BJ (cell line): ENCODE measurements around the gene HOXB4. TPM values are rescaled to one million over a fixed set of nuclear protein-coding genes. Genes with fewer than 3 reads are reported as not detected.

Source experiments
- CTCF ChIA-PET: fragments of 350-600 bp; formaldehyde crosslinking; extraction: SDS; loops from one replicate; lab custom pipeline; 2021; ENCODE audit warnings: antibody characterized with exemption, inconsistent platforms; lab: Yijun Ruan, JAX
- POLR2A ChIA-PET: fragments of 300-600 bp; sonication (Branson Sonifier 250); formaldehyde crosslinking; extraction: SDS; loops from one replicate; lab custom pipeline; 2021; ENCODE audit warnings: antibody characterized with exemption; lab: Charles Lee
- DNase-seq: peaks from one replicate; pipeline ENCODE4 v3.0.0-alpha.2; 2011; ENCODE audit warnings: low read depth
- H3K27me3 ChIP-seq: 2 replicates; pipeline ENCODE4 v1.6.0; 2011; ENCODE audit warnings: low read length; ENCODE audit not compliant: control insufficient read depth, insufficient read depth
- H3K36me3 ChIP-seq: 2 replicates; pipeline ENCODE4 v1.5.1; 2011; ENCODE audit warnings: low read length; ENCODE audit not compliant: control insufficient read depth, insufficient read depth
- H3K4me3 ChIP-seq: 2 replicates; pipeline ENCODE4 v1.5.1; 2011; ENCODE audit warnings: low read depth, mild to moderate bottlenecking, control low read depth, low read length
- polyA plus RNA-seq: library from polyadenylated mRNA; depleted of rRNA; stranded (reverse); fragments of >200 nt; gene quantifications from 2 replicates; pipeline ENCODE4 v1.2.3, GENCODE V29; 2011
- TF ChIP-seq, protein P1 (sequence below): IDR thresholded peaks from 2 replicates; pipeline ENCODE4 v1.5.1; 2011; ENCODE audit warnings: low read depth, mild to moderate bottlenecking, control low read depth, inconsistent platforms, low read length, moderate library complexity; ENCODE audit not compliant: insufficient read depth

The HOXB4 gene
- polyA plus RNA-seq, 1 experiment, result not detected

DNA sequence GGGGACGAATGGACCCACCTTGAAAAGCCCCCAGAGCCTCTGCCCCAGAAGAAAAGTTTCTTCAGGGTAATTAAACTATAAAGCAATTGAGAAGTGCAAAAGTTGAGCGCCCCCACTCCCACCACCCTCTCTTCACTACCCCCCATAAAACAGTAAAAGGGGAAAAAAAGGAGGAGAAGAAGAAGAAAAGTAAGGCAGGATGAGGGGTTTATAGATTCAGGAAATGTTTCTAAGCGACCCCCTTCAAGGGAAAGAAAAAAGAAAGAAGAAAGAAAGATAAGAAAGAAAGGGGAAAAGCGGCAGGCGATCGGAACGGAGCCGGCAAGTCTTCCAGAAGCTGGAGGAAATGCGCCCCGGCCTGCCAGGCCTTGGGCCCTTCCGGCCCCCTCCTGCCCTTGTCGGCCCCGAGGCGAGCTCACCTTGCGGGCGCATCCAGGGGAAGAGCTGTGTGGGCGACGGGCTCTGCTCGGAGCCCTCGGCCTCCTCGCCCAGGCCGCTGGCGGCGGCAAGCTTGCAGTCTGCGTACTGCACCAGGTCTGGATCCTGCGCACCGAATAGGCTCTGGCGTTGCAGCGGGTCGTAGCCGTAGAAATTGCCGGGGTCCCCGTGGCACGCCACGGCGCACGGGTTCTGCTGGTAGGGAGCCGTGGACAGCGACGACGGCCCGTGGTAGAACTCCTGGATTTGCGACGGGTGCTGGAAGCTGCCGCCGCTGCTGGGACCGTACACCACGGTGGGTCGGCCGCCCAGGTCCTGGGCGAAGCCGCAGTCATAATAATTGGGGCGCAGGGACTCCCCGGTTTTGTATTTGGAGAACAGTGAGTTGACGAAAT lies 35.9 kb upstream of the HOXB4 start:
- ChIA-PET CTCF (interaction anchor here (1.0 to 2.0 kb wide), 6 partner anchors 9 to 280 kb away, joined by 3 to 6 read pairs (median 4); no protein-coding TSS in a partner anchor), POLR2A (no interaction called here)
- Histone ChIP-seq H3K36me3 (no peaks in the 10 kb centered on the region), H3K4me3 (no peak overlapping the region), H3K27me3 (peaks cover 77% of the 10 kb centered on the region)
- TF ChIP-seq, protein P1, sequence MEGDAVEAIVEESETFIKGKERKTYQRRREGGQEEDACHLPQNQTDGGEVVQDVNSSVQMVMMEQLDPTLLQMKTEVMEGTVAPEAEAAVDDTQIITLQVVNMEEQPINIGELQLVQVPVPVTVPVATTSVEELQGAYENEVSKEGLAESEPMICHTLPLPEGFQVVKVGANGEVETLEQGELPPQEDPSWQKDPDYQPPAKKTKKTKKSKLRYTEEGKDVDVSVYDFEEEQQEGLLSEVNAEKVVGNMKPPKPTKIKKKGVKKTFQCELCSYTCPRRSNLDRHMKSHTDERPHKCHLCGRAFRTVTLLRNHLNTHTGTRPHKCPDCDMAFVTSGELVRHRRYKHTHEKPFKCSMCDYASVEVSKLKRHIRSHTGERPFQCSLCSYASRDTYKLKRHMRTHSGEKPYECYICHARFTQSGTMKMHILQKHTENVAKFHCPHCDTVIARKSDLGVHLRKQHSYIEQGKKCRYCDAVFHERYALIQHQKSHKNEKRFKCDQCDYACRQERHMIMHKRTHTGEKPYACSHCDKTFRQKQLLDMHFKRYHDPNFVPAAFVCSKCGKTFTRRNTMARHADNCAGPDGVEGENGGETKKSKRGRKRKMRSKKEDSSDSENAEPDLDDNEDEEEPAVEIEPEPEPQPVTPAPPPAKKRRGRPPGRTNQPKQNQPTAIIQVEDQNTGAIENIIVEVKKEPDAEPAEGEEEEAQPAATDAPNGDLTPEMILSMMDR, result no peak
- no peak for DNase-seq

- peaks cover 80% of the 10 kb centered on the region for H3K27me3 ChIP-seq
- H3K4me3 ChIP-seq, result no peak overlapping the region
- TF ChIP-seq, protein P1, result 0 out of 2 replicates have a peak, but pooled peaks have one; percentile 21
- H3K36me3 ChIP-seq, result no peaks in the 10 kb centered on the region
- ChIA-PET CTCF (interaction anchor here (0.6 to 1.6 kb wide), 9 partner anchors 9 to 462 kb away, joined by 3 to 6 read pairs (median 4); partner anchors contain the start of gene HOXB9), POLR2A (interaction anchor here (0.6 to 0.7 kb wide), 2 partner anchors 73 to 349 kb away, joined by 4 to 10 read pairs; no protein-coding TSS in a partner anchor)
- DNase-seq, result no peak
These were observed 34.9 kb upstream of the HOXB4 start for GRCh38 chr17:48612854-48613691.

- H3K27me3 ChIP-seq, result peaks cover 79% of the 10 kb centered on the region
- CTCF ChIA-PET, result interaction anchor here (0.6 to 1.6 kb wide), 9 partner anchors 8 to 461 kb away, joined by 3 to 6 read pairs (median 4); partner anchors contain the start of gene HOXB9
- TF ChIP-seq, protein P1, result no peak
- DNase-seq, result no peak
- H3K36me3 ChIP-seq, result no peaks in the 10 kb centered on the region
- POLR2A ChIA-PET, result interaction anchor here (0.7 kb wide), 1 partner anchor 72 kb away, joined by 4 read pairs; no protein-coding TSS in a partner anchor
- no peak overlapping the region for H3K4me3 ChIP-seq
These were observed 34.3 kb upstream of the HOXB4 start for GRCh38 chr17:48612456-48612853.

DNA sequence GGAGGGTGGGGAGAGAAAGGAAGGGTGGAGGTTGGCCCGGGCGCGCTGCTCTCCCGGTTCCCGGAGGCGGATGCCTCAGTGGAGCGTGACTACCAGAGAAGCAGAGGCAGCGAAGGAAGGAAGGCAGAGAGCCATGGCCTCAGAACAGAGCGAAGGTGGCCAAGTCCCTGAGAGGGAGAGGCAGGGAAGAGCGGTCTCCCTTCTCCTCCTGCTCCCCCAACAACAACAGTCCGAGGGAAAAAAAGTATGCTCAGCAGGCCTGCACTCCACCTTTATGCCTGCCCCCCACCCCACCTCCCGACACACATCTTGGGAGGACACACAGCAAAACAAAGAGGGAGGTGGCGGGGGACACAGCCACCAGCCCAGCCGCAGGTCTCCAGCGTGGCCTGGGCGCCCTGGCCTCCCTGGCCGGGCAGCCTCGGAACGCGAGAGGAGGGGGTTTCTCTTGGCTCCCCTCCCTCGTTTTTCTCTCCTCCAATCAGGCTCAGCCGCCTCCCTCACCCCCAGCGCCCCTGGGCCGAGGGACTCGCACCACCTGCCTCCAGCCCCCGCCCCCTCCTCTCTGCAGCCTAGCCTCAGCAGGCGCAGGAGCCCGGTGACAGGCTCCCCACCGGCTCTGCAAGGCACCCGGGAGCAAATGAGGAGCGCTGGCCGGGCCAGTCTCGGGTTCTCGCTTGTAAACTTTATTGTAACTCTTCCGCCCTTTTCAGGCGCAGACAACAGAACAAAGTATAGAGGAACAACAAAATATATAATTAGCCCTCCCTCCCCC lies 33.7 kb upstream of the HOXB4 start:
- H3K27me3 ChIP-seq, result peaks cover 84% of the 10 kb centered on the region
- H3K4me3 ChIP-seq, result no peak overlapping the region
- no peak for DNase-seq
- TF ChIP-seq, protein P1, result no peak
- no peaks in the 10 kb centered on the region for H3K36me3 ChIP-seq
- ChIA-PET POLR2A (no interaction called here), CTCF (no interaction called here)
